GDM1 (cell line): ENCODE data around the gene SNAI3.
A peak's percentile ranks its signal among the peaks of the same experiment; 100 is the strongest.

Experiments used
- DNase-seq: peaks from one replicate; lab custom pipeline; 2025; lab: John Stamatoyannopoulos, UW

Gene SNAI3

DNA sequence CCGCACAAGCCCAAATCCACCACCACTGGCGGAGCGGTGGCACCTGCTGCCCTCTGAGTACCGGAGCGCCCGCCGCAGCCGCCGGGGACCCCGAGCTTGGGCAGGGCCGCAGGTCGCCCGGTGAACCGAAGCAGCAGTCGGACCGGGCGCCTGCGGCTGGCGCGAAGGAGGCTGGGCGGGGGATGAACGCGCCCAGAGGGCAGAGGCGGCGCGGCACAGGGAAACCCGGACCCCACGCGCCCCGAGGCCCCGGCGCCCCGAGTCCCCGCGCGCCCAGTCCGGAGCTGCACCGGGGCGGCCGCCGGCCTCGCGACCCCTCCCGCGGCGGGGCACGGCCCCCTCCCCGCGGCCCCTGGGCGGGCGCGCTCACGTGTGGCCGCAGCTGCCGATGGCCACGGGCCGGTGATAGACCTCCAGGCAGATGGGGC, 19.5 kb upstream of the SNAI3 start:
- no peak for DNase-seq

DNA sequence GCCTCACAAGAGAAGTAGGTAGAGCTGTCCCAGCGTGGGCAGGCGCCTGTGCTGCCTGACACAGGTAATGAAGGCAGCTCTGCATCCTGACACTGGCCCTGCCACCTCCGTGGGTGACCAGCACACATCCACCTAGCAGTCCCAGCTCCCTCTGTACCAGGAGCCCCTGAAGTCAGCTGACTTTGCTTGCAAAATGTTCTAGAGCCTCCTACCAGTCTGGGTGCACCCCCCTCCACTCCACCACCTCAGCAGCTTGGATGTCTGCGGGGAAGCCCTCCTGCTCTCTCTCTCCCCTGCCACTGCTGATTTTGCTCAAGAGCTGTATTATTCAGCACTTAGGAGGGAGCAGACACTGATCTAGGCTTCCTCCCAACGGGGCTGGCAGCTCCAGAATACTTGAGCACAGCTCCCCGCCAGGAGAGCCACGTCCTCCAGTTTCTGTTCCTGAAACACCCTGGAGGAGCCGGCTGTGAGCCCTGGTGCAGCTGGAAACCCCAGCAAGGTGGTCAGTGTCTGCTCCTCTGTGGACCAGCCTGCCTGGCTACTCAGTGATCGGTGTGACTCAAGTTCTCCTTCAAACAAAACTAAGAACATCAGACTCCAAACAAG, 18.9 kb upstream of the SNAI3 start:
- no peak for DNase-seq

DNA sequence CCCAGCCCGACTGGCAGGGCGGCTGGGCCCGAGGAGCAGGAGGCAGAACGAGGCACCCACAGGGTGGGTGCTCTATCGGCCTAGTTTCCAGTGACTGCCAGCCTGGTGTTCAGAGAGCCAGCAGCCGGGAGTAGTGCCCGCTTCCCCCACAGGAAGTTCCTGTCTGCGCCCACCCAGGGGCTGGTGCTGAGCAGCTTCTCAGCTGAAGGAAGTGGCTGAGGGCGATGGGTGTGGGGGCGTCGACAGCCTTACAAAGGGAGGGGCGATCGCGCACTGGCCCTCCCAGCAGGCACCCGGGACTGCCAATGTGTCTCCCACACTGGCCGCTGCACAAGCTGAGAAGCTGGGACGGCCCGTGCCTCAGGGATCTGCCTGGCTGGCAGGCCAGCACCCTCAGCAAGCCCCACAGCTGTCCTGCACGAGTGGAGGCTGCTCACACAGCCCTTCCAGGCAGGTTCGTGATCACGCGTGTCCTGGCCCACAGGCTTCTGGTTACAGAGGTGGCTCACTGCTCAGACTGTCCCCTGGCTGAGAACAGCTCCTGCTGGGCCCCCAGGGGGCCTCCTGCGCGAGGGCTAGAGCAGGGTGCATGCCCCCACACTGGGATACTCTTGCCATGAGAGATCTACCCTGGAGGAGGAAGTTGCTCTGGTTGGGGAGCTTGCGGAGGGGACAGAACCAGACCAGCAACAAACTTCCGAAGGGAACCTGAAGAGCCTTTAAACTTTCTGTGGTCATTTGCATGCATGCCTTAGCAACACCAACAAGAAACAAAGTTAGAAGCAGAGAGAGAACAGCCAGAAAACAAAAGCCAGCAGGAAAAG, 17.4 kb upstream of the SNAI3 start:
- peak; percentile 89 for DNase-seq

DNA sequence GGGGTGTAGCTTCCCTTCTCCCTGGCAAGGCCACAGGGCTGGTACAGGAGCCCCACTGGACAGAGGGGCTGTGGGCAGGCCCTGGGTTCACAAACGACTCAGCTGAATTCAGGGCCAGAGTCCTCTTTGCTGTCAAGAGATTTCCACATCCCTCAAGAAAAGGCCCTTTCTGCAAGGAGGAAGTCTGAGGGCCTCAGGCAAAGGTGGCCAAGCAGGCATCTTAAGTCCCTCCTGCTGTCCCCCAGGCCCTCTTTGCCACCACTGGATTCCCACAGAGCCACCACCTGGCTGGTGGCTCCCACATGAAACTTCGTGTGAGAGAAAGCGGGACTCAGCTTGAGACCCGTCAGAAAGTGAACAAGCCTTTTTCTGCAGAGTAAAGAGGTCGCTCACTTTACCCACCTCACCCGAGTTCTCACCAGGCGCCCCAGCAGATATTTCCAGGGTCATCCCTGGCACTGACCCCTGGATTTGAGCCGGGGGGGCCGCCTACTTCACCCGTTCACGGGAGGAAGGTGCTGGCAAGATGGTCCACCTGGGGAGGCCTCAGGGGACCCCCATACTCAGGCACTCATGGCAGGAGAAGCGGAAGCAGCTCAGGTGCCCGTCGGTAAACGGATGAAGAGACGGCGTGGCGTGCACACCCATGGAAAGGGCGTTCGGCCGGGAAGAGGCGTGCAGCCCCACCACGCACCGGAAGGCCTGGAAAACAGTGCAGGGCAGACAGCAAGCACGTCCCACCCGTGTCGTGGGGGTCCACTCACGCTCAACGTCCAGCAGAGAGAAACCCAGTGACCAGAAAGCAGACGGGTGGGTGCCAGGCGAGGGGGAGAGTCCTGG, 16.3 kb upstream of the SNAI3 start:
- DNase-seq, result no peak

DNA sequence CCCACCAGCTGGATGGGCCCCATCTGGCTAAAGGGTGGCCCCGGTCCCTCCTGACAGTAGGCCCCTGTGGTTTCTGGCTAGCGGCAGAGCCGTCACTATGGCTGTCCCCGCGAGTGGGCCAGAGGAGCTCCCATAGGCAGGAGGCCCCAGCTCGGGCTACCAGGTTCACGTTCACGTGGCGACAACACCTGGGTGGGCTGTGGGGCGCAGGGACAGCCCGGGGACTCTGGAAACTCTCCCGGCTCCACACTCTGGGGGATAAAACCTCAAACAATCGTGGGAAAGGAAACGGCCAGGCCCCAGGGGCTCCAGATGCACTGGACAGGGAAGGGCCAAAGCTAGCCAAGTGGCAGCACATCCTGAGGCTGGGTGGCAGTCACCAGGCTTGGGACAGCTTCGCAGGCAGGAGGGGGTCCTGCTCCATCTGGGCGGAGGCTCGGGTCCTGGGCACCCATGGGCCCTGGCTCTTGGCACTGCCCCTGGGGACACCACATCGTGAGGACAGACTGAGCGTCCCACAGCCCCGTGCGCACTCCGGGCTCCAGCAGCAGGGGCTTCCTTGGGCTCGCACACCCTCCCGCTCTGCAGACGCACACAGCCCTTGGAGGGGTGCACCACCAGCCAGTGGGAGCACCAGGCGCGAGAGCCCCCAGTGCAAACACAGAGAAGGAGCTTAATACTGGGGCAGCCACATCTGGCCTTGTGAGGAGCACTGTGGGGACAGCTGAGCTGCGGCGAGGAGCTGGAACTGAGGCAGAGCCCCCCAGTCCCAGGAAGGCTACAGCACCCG, 15.5 kb upstream of the SNAI3 start:
- DNase-seq, result no peak

DNA sequence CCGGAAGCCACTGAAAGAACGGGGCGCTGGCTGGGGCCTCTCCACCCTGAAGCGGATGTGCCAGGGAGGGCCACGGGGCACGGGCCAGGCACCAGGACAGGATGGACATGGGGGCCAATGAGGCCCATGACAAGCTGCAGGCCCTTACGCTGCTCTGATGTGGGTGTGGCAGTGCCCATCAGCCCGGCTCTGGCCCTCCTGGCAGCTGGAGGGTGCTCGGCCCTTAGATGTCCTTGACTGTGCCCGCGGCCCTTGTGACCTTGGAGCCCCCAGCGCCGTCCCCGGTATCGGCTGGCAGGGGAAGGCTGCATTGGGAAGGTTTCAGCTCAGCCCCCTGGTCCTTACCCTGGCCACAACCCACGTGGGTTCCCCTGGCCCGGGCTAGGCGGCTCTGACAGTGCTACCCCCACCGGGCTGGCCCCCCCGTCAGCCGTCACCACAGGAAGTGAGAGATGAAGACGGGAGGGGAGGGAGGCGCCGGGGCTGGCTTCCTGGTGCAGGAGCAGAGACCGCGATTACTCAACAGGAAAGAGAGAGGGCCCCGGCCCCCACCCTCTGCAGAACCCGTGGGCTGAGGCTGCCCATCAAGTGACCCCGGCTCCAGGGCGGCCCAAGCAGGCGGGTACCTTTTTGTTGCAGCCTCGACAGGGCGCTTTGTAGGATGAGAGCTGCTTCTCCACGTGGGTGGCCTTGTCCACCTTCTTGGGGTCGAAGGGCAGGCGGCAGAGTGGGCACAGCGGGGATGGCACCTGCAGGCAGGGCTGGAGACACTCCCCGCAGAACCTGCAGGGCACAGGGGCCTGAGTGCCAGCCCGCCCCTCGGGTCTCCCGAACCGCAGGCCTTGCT, 14.6 kb upstream of the SNAI3 start:
- peak; percentile 96 for DNase-seq

DNA sequence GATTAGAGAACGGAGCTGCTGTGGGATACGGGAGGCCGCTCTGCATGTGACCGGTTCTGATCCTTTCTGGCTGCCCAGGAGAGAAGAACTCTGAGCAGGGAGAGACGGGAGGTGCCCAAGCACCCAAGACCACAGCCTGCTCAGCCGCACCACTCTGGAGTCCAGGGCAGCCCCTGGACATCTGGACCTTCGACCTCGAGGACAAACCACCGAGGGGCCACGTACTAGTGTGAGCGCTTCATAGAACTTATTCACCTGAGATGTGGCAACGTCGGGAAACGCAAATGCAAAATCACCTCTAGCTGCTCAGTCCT, 14.0 kb upstream of the SNAI3 start:
- DNase-seq, result no peak

DNA sequence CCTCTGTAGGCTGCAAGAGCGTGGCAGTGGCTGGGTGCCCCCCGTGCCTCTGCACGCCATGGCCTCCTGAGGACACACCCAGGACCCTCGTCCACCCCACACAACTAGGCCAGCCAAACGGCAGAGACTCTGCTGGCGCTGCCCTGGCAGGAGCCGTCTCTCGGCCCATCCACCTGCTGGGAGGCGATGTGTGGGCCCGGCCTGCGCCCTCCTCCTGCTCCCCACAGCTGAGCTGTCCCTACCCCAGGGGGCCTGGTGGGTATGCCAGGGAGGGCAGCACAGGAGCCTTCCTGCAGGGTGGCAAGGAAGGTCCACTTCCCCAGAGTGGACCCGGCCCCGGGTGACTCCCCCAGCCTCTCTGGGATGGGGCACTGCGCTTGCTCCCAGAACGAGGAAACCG, 12.9 kb upstream of the SNAI3 start:
- DNase-seq, result no peak

DNA sequence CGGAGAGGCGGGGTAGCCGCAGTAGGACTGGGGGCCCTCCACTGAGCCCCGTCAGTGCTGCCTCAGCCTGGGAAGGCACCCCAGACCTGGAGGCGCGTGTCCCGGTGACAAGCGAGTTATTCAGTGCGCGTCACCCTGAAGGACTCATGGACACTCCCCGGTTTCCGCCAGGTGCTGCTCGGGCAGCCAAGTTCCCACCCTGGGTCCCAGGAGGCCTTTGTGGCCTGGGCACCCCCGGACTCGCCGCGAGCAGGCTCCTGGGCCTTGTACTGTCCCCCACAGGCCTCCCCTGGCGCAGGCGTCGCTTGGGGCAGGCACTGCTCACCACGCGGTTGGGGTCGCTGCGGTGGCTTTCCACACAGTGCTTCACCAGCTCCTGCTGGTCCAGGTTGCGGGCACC, 12.3 kb upstream of the SNAI3 start:
- no peak for DNase-seq

DNA sequence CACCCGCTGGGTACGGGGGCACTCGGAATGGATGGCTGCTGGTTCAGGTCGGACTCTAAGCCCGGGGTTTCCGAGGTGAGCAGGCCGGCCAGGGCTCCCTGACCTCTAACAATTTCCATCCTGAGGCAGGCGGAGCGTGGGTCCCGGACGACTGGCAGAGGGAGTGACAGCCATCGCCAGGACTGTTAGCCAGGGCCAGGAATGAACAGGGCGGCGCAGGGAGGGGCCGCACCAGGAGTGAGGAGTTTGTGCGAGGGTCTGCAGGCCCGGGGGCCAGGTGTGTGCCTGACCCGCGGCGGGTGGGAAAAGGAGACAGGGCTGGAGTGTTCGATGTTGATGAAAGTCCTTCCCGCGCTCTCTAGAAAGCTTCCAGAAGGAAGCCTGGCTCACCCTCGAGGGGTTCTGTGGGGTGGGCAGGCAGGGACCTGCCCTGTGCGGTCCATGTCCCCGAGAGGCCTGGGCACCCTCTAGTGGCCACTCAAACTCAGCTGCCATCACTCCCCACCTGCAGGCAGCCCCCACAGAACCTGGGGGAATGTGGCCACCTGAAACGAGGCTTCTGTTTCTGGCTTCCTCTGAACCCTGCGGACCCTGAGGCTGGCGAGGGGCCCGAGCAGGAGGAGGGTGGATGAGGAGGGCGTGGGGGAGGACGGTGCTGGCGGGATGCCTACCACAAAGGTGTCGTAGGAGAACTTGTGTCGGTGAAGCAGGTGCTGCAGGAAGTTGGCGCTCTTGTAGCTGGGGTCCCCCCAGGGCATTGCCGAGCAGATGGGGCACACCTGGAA, 11.7 kb upstream of the SNAI3 start:
- no peak for DNase-seq

DNA sequence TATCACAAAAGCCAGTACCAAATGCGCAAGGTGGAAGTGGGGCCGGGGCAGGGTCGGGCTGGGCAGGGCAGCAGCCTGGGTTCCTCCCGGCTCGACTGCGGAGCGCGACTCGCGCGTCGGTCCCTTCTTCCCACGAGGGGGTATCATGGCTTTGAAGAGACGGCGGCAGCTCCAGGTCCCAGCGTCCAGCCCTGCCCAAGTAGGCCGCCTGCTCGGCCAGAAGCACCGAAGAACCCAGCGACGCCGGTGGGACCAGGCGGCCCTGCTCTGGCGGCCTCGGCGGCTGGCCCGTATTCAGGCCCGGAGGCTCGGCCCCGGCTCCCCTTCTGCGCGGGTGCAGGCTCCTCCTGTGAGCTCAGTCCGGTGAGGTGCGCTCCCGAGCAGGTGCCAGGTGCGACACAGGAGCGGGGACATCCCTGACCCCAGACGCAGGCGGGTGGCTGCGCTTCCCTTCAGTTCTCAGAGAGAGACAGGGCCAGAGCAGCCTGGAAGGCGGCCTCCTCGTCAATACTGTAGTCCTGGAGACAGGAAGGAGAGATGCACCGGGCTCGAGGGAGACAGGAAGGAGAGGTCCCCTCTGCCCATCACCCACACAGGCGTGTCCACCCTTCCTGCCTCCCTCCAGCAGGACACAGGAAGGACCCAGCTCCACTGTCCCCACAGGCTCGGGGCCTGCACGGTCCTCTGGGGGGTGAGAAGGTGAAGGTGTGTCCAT, 11.0 kb upstream of the SNAI3 start:
- no peak for DNase-seq

DNA sequence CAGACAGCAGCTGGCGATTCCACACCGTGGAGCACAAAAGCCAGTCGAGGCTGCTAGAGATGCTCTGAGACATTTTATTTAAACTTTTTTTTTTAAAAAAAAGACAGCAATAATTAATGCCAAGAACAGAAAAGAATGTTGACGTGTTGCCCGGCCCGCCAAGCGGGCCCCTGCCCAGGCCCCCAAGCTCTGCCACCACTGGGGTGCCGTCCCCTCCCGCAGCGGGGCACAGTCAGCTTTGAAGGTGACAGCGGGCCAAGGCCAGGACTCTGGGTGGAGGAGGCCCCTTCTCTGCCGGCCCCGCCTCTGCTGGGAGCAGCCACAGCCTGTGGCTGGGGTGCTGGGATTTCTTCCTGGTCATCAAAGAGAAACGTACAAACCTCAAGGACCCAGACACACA, 10.1 kb upstream of the SNAI3 start:
- no peak for DNase-seq

DNA sequence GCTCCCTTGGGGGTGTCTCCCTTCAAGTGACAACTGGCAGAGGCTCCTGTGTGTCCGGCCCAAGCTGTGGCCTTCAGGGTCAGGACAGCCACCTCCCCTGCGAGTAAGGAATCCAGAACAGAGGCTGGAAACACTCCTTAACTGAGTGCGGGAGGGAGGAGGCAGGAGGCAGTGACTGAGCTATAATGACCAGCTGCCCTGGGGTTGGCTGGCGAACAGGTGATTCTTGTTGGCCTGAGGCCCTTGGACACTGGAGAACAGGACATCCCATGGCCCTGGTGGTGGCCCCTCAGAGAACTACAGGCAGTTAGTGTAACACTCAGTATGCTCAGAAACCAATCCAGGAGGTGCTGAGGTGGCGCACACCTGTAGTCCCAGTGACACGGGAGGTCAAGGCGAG, 9.4 kb upstream of the SNAI3 start:
- DNase-seq, result no peak

DNA sequence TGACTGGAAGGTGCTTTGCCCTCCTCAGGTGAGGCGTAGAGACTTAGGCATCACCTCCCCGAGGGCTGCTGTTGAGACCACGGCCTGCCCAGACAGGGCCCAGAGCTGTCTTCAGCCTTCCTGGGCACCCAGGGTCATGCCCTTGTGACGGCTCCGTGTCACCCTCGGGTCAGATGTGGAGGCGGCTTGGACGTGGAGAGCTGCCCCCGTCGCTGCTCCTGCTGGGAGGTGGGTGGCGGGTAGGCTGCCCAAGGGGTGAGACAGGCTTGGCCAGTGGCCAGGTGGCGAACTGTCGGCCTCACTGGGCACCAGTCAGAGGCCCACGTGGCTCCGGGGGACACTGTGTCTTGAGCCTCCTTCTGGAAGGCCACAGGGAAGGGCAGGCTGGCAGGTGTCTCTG, 8.9 kb upstream of the SNAI3 start:
- DNase-seq, result no peak

DNA sequence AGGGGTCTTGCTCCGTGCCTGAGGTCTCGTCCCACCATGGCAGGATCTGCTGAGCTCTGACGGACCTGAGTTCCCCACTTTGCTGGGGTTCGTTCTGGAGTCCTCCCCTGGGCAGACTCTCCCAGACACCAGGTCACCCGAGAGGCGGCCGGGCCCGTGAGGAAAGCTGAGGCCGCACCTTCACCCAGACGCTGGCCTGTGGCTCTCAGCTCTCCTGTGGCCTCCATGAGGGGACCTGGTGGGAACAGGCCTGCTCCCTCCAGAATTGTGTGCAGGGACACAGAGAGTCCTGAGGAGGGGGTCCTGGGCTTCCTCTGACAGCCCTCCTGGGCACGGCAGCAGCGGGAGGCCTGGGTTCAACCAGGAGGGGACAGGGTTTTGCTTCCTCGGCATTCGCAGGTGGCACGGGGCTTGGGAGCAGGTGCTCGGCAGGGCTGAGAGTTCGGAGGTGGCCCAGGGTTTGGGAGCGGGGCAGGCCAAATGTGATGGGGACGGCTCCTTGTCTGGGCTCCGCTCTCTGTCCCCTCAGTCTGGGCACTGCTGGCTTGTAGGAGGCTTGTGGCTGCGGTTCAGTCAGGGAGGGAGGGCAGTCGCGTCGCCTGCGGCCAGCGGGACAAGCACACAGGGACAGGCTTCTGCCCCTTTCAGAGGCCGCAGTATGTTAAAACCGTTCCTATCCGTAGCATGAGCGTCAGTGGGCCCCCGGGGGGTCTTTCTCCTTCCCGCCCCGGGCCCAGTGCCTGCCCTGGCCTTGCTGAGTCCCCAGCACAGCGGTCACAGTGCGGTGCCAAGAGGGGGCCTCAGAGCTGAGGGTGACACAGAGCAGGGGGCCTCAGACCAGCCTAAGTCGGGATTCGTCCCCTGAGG, 8.1 kb upstream of the SNAI3 start:
- no peak for DNase-seq

DNA sequence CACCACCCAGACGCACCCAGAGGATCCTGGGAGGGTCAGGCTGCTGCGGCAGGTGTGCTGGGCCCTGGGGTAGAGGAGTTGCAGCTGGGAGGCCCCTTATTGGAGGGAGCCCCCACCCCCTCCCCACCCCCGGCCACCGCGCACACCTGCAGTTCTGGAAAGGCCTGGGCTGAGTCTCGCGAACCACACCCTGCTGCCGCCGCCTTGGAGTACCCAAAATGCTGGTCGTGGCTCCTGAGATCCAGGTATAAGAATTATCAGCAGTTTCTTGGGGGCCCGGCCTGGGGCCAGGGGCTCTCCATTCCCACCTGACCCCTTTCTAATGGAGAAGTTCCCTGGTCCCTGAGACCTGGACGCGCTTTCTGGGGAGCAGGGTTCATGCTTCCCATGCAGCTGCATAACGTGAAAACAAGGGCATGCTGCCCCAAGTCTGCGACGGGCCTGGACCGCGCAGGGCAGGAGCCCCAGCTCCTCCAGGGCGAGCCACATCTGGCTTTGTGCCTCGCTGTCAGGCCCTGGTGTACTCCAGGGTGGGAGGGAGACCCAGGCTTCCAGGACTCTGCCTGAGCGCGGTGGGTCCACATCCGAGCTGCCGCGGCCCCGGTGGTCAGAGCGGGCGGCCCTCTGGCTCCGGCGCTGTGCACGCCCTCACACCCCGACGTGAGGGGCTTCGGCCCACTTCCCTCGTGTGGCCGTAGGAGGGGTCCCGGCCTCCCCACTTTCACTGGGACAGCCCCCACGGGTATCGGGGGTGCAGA, 7.3 kb upstream of the SNAI3 start:
- no peak for DNase-seq

DNA sequence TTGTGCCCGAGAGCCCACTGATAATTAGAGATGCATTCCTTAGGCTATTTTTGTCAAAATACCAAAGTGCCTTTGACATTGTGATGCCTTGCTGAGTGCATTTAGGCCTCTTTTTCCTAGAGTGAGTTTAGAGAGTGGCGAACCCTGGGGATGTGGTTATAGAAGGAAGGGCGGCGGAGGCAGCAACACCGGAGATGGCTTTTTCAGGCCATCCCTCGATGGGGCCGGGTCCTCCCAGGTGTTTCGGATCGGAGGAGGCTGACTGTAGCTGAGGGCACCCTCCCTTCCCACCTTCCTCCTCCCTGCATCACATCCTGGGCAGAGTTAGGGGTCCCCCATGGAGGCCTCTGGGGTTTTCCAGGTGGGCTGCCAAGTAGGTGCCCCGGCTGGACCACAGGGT, 6.6 kb upstream of the SNAI3 start:
- no peak for DNase-seq

DNA sequence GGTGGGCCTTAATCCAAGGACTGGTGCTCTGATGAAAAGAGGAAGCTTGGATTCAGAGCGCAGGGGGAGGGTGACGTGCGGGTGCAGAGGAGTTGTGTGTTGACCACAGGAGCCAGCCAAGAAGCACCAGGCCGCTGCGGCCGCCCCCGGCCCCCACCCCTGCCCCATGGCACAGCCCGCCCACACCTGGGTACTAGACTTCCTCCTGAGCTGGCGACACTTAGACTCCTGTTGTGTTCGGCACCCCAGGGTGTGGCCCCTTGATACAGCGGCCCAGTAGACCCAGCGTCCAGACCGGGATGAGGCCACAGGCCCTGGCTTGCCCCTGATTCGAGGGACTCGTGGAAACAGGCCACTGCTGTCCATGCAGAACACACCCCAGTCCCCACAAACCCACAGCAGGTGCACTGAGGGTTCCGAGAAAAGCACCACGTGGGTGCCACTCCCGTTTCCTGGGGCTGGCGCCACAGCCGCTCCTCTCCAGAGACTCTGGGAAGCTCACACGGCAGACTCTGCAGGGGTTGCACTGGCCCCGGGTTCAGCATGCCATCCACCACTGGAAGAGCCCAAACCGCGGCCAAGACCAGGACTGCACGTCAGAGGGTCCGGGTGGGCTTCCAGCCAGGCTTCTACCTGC, 5.7 kb upstream of the SNAI3 start:
- DNase-seq, result peak; percentile 87
